ENCODE data around the gene NACA2.
A peak's percentile ranks its signal among the peaks of the same experiment; 100 is the strongest.
"Not testable (repeated sequence)": the region's sequence is repeated elsewhere in the genome, so short reads cannot be mapped to it uniquely, and the experiment has no call there.

The NACA2 gene

GRCh38 chr17:61575983-61576382, 15.0 kb downstream of the NACA2 start:
- no peak for DNase-seq (ENCODE audit: low spot score)

- no peak for DNase-seq (ENCODE audit: low spot score)
Observed at GRCh38 chr17:61575352-61575975, 15.6 kb downstream of the NACA2 start.

- peak; percentile 31 for DNase-seq (ENCODE audit: low spot score)
Observed at GRCh38 chr17:61574542-61575351, 16.3 kb downstream of the NACA2 start.

GRCh38 chr17:61572547-61572946, 18.5 kb downstream of the NACA2 start:
- not testable (repeated sequence) for DNase-seq (ENCODE audit: low spot score)

- no peak for DNase-seq (ENCODE audit: low spot score)
Observed at GRCh38 chr17:61571624-61572023, 19.4 kb downstream of the NACA2 start.

GRCh38 chr17:61570118-61570517, 20.9 kb downstream of the NACA2 start:
- DNase-seq (ENCODE audit: low spot score), result no peak

- not testable (repeated sequence) for DNase-seq (ENCODE audit: low spot score)
Observed at GRCh38 chr17:61569525-61569924, 21.5 kb downstream of the NACA2 start.

GRCh38 chr17:61568219-61569072, 22.6 kb downstream of the NACA2 start:
- no peak for DNase-seq (ENCODE audit: low spot score)

- no peak for DNase-seq (ENCODE audit: low spot score)
Observed at GRCh38 chr17:61567045-61567802, 23.8 kb downstream of the NACA2 start.

- DNase-seq (ENCODE audit: low spot score), result not testable (repeated sequence)
Observed at GRCh38 chr17:61566448-61566847, 24.6 kb downstream of the NACA2 start.

- DNase-seq (ENCODE audit: low spot score), result not testable (repeated sequence)
Observed at GRCh38 chr17:61565850-61566249, 25.2 kb downstream of the NACA2 start.

GRCh38 chr17:61565213-61565612, 25.8 kb downstream of the NACA2 start:
- no peak for DNase-seq (ENCODE audit: low spot score)

- no peak for DNase-seq (ENCODE audit: low spot score)
Observed at GRCh38 chr17:61562287-61562686, 28.7 kb downstream of the NACA2 start.

- no peak for DNase-seq (ENCODE audit: low spot score)
Observed at GRCh38 chr17:61561354-61561753, 29.7 kb downstream of the NACA2 start.

- DNase-seq (ENCODE audit: low spot score), result no peak
Observed at GRCh38 chr17:61560071-61560470, 30.9 kb downstream of the NACA2 start.

GRCh38 chr17:61556224-61557188, 34.5 kb downstream of the NACA2 start:
- DNase-seq (ENCODE audit: low spot score), result no peak

- DNase-seq (ENCODE audit: low spot score), result no peak
Observed at GRCh38 chr17:61555127-61555566, 35.9 kb downstream of the NACA2 start.

GRCh38 chr17:61554209-61554608, 36.8 kb downstream of the NACA2 start:
- no peak for DNase-seq (ENCODE audit: low spot score)

- DNase-seq (ENCODE audit: low spot score), result not testable (repeated sequence)
Observed at GRCh38 chr17:61552560-61552959, 38.5 kb downstream of the NACA2 start.

- DNase-seq (ENCODE audit: low spot score), result peak; percentile 30
Observed at GRCh38 chr17:61551255-61551742, 39.7 kb downstream of the NACA2 start.

Measured in pons (tissue), 1 donor.